Activated CD4-positive, alpha-beta T cell treated with anti-CD3 and anti-CD28 coated beads, Interleukin-2, amount 50 U/mL, for 24 hours (primary cell): ENCODE results near the gene BCAR3.

Source experiments
- DNase-seq, 2 donors: peaks; one replicate each; pipeline ENCODE4 v3.0.0-alpha.2; 2020; ENCODE audit warnings: low read depth in 1 of 2, low spot score in 1 of 2

BCAR3 gene

DNA sequence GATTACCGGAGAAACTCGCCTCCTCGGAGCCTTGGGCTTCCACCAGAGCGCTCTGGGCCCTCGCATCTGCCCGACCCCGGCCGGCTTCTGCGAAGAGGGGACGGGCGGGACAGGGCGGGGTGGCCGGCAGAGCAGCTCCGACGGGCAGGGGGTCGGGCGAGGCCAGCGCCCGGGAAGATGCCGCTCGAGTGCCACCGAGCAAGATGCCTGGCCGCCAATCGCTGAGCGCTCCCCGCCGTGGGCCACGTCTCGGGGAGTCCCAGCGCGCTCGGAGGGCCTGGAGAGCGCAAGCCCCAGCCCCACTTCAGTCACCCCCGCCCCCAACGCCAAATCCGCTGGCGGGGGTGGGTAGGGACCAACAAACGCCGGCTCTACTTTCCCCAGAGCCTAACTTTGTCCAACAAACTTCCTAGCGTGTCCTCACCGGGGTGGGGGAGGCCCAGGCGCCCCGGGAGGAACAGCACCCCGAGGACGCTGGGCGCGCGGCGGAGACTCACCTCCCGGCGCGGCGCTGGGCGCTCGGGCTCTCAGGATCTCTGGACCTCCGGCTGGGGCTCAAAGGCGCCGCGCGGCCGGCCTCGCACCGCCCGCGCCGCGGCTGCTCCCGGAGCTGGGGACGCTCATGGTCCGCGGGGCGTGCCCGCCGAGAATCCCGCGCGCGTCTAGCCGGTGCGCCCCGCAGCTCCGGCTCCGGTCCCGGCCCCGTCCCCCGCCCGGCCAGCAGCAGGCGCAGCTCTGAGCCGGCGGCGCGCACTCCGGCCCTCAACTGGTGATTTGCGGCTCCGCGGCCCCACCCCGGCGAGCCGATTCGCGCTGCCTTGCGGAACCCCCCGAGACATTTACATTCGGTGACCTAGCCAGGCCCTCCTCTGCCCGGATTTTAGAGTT, at the start of gene BCAR3:
TSS of gene BCAR3 (minus strand) at position 737 of the 888 bp plus-strand sequence. CDS start 6,907 bp downstream, outside the sequence.
- no peak for DNase-seq

- no peak for DNase-seq
Observed at GRCh38 chr1:93730621-93731020, 49.0 kb upstream of the BCAR3 start.

DNA sequence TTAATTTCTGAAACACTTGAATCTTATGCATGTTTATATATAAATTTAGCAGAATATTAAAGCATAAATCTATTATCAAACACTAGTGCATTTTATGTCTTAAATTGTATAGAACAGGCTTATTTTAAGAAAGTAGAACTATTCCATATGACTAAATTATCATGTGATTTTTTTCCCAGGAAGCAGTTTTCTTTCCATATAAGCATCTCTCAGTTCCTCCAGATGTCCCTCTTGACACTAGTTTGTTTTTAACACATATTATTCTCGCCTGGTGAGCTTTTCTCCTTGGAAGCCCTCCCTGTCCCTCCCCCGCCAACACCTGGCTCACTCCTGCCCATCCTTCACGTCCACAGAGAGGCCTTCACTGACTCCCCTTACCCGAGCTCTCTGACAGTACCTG, 48.3 kb upstream of the BCAR3 start:
- no peak for DNase-seq

DNA sequence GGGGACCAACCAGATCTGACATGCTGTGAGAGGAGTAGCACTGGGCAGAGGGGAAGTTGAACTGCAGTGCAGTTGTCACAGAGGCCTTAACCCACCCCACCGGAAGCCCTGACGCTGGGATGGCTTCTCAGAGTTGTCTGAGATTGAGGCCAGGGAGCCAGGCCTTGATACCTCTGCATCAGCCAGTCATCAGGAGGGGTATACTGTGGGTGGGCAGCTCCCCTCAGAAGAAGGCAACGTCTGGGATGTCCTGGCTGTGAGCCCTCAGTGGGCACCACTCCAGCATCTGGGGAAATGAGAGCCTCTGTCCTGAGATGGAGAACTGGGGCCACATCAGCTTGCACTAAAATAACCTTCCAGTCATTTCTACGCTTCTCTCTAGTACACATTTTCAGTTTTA, 47.9 kb upstream of the BCAR3 start:
- DNase-seq: no peak

DNA sequence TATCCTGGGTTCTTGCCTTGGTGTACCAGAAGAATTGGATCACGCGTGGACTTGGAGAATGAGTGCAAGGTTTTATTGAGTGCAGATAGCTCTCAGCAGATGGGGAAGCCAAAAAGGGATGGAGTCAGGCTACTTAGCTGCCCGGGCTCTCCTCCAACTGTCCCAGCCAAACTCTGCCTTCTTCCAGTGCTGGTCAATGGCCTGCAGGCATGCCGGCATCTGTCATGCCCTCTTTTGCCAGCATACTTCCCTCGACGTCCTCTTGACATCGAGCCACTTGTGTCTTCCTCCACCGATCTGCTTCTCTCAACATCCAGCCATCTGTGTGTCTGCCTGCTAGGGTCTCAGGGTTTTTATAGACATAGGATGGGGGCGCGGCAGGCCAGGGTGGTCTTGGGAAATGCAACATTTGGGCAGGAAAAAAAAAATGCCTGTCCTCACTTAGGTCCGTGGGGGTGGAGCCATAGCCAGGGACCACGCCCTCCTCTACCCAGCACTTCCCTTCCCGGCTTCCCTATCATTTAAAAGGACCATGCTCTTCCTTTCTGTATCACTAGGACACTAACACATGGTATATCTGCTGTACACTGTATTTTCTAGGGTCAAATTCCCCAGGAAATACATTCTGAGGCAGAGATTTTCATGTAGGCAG, 47.0 kb upstream of the BCAR3 start:
- no peak for DNase-seq

DNA sequence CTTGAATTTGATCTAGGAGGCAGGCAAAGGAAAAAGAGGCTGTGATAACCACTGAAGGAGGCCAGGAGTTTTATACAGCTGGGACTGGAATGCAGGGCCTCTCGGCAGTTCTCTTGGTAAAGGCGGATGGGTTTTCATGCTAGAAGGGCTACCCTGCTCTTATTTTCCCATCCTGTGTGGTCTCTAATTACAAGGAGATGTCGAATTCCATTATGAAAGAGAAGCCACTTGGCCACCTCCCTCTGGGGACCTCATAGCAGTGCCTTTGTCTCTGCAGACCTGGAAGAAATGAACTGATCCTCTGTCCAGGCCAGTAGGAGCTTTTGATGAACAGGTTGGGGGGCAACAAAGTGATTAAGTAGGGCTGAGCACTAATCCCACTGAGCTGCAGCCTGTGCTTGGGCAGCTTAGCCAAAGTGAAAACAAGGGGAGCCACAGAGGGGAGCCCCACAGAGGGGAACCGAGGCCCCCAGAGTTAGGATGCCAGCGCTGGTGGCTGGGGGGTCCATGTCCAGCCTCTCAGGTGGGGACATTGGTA, 42.2 kb upstream of the BCAR3 start:
- no peak for DNase-seq

DNA sequence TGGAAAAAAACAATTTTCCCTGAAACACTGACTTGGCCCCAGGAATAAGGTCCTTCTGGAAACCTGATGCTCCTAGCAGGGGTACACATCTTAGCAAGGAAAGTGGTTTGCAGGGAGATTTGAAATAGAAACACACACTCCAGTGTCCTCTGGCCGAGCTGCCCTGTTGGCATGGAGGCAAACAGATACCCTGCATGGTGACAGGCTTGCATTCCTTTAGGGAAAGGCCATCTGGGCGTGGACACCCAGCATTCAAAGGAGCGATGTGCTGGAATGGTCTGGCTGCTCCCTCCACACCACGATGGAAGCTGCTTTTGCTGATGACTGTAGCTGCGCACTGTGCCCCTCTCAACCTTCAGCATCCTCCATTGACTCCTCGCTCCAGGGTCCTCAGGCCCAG, 41.5 kb upstream of the BCAR3 start:
- DNase-seq: no peak

DNA sequence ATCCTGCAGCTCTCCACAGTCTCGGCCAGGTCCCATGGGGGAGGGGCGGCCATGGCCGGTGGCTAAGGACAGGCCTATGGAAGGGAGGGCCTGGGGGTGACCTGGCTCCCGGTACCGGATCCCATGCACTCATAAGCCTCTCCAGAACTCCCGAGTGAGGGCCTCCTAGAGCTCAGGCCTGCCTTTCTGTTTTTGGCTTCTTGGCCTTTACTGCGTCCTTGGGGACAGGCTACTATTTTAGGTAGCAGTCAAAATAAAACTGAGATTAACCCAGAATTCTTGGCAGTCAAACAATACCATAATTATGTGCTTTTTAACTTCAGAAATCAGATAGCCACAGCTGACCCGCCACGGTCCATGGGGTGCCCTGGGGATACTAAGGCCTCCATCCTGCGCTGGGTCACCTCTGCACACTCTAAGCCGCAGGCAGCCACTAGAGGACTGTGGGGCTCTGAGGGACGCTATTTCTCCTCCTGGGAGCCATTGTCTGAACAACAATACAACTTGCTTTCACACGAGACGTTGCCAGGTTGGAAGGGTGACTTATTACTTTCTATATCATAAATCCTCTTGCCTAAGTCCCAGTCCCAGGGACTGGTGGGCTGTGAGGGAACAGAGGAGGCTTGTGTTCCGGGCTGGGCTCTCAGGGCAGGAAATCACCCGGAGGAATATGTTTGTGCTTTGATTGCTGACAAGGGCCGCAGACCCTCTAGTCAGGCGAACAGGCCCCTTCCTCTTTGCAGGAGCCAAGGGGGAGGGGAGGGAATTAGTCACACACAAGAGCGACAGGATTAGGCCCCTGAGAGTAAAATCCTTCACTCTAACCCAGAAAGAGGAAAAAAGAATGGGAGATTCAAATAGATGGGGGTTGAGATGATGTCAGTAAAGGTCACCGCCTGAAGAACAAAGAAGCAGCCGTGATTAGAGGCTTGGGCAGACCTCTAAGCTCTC, 40.7 kb upstream of the BCAR3 start:
- DNase-seq: no peak

- DNase-seq: no peak
Observed at GRCh38 chr1:93720956-93721626, 39.5 kb upstream of the BCAR3 start.

DNA sequence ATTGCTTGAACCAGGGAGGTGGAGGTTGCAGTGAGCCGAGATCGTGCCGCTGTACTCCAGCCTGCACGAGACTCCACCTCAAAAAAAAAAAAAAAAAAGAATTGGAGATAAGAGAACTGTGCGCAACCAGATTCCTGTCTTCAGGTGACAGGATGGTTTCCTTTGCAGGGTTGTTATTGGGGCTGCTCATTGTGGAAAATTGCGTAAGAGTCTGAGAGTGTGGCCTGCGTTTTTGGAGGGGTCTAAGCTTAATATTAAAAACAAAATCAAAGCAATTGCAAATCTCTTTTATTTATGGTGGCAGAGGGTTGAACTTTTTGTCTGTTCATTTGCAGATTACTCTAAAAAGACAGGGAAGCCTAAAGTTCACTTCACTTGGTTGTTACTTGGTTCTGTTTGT, 36.0 kb upstream of the BCAR3 start:
- DNase-seq: no peak

GRCh38 chr1:93716941-93717368, 35.3 kb upstream of the BCAR3 start:
- DNase-seq: peak in 1 of 2 donors; percentile 31

DNA sequence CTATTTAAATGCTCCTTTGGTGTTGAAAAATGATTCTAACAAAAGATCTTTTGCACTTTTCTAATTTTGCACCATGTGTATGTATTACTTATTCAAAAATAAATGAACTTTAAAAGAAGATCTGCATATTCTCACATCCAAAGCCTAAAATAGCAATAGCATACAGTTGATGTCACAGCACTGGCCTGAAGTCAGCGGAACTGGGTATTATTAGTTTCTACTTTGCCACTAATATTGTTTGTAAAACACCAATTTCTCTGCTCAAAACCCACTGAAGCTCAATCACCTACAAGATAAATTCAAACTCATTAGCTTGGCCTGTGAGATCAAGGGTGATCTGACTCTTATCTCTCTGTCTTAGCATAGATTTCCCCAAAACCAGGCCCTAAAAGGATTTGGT, 34.5 kb upstream of the BCAR3 start:
- no peak for DNase-seq

- no peak for DNase-seq
Observed at GRCh38 chr1:93715529-93716126, 34.0 kb upstream of the BCAR3 start.

DNA sequence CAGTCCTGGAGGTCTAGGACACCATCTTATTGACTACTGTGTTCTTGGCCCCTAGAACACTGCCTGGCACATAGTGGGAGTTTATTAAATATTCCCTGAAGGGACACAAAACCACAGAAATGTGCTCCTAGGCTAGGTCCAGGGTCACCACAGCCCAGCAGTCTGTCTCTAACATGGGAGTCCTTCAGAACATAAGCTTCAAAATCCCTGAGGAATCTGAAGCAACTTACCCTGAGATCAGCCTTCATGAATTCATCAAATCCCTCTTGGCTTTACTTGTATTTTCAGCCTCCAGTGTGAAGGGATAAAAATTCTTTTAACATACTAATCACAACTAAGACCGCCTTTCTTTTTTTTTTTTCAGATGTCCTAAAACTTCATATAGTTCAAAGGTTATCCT, 32.7 kb upstream of the BCAR3 start:
- no peak for DNase-seq

DNA sequence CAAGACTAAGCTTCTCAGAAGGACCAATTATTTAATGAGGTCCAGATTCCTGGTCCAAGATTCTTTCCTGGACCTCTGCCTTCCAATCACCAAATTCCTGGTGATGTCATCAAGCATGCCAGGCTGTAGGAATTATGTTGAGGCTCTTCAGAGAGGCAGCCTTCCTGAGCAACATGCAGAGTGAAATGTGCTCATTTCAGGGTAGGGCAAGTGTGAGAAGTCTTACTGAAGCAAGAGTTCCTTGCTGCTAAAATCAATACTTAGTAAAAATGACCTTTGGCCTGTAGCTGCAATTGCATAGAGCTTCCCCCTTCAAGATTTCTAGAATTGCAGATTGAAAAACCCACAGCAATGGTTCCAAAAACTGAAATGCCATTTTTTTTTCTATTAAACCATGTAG, 31.7 kb upstream of the BCAR3 start:
- DNase-seq: no peak

- DNase-seq: no peak
Observed at GRCh38 chr1:93712741-93713140, 31.1 kb upstream of the BCAR3 start.

- no peak for DNase-seq
Observed at GRCh38 chr1:93710499-93711453, 29.1 kb upstream of the BCAR3 start.

DNA sequence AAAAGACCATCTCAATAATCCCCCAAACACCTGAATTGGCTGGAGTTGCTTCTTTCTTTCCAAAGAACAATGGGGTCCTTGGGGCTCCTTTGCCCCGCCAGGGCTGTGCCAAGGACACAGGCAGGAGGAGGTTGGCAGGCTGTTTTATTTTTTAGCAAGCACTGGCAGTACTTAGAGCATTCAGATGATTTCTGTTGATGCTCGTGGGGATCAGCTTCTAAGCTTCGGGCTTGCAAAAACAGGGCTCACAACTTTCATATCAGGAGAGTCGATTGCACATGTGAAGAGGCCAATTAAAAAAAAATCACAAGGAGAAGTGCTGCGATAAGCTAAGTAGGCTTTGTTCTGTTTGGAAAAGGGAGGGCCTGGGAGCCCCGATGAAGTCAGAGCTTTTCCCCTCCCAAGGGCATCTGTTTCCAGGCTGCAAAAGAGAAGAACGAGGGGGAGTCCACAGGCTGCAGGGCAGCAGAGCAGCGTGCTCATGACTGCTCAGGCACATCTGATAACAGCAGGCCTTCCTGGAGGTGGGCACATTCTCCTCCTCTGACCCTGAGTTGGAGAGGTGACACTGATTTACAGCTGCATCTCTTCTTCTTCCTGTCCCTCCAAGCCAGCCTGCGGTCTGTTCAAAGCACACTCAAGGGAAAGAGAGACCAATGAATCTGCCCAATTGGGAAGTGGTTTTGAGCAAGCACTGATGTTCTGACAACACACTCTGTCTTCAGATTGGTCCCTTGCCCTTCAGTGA, 27.3 kb upstream of the BCAR3 start:
- no peak for DNase-seq
